PC-9 (cell line): ENCODE measurements around the gene TNFSF4. TPM values are rescaled to one million over a fixed set of nuclear protein-coding genes. Genes with fewer than 3 reads are reported as not detected.

ENCODE experiments used
- BruUV-seq: library from RNA; stranded (reverse); fragments of 400-500 nt; replicated peaks from 2 replicates; lab custom pipeline; 2021; lab: Mats Ljungman, UMichigan
- CTCF ChIA-PET: fragments of 300-600 bp; sonication (Branson Sonifier 250); formaldehyde crosslinking; loops from one replicate; lab custom pipeline; 2022; ENCODE audit warnings: antibody characterized with exemption; lab: Charles Lee
- POLR2A ChIA-PET: fragments of 300-600 bp; sonication (Branson Sonifier 250); formaldehyde crosslinking; loops from one replicate; lab custom pipeline; 2022; ENCODE audit warnings: antibody characterized with exemption; ENCODE audit not compliant: unreplicated experiment; lab: Charles Lee
- DNase-seq, 2 experiments: peaks; one replicate each; pipeline versions ENCODE4 v3.0.0 to v3.0.0-alpha.2; 2015 to 2022; ENCODE audit warnings: mixed read lengths in 1 of 2
- H2AFZ ChIP-seq: fragments of 200-600 bp; sonication (generic); 2 replicates; pipeline ENCODE4 v1.8.1; 2017; ENCODE audit warnings: antibody characterized with exemption
- H3F3A ChIP-seq: fragments of 200-600 bp; sonication (generic); 2 replicates; pipeline ENCODE4 v1.8.1; 2017; ENCODE audit warnings: antibody characterized with exemption, mild to moderate bottlenecking, low read depth; ENCODE audit not compliant: insufficient read depth
- H3K27ac ChIP-seq: fragments of 200-600 bp; sonication (generic); 2 replicates; pipeline ENCODE4 v1.6.1; 2016; ENCODE audit warnings: mixed run types
- H3K27me3 ChIP-seq: fragments of 200-600 bp; sonication (generic); 2 replicates; pipeline ENCODE4 v1.6.1; 2016; ENCODE audit warnings: low read depth, mixed run types; ENCODE audit not compliant: insufficient read depth
- H3K36me3 ChIP-seq: fragments of 200-600 bp; sonication (generic); 2 replicates; pipeline ENCODE4 v1.6.1; 2016; ENCODE audit warnings: low read depth, mixed run types
- H3K4me1 ChIP-seq: fragments of 200-600 bp; sonication (generic); replicated peaks from 2 replicates; pipeline ENCODE4 v1.6.1; 2016; ENCODE audit warnings: mixed run types; ENCODE audit not compliant: insufficient read depth
- H3K4me2 ChIP-seq: fragments of 200-600 bp; sonication (generic); 2 replicates; pipeline ENCODE4 v1.6.1; 2017; ENCODE audit warnings: mixed run types
- H3K4me3 ChIP-seq: fragments of 200-600 bp; sonication (generic); 2 replicates; pipeline ENCODE4 v1.6.1; 2016; ENCODE audit warnings: mixed run types
- H3K79me2 ChIP-seq: fragments of 200-600 bp; sonication (generic); 2 replicates; pipeline ENCODE4 v1.6.1; 2017; ENCODE audit warnings: low read depth, mixed run types
- H3K9me2 ChIP-seq: fragments of 200-600 bp; sonication (generic); 2 replicates; pipeline ENCODE4 v1.8.1; 2017; ENCODE audit warnings: mild to moderate bottlenecking; ENCODE audit not compliant: insufficient read depth
- H3K9me3 ChIP-seq: fragments of 200-600 bp; sonication (generic); 2 replicates; pipeline ENCODE4 v1.8.1; 2016; ENCODE audit warnings: low read depth; ENCODE audit not compliant: insufficient read depth
- H4K20me1 ChIP-seq: fragments of 200-600 bp; sonication (generic); 2 replicates; pipeline ENCODE4 v1.8.1; 2017; ENCODE audit not compliant: insufficient read depth
- EZH2 ChIP-seq: fragments of 200-600 bp; sonication (generic); IDR thresholded peaks from 2 replicates; pipeline ENCODE4 v1.8.0; 2017; ENCODE audit warnings: antibody characterized with exemption, low read depth
- intact Hi-C: fragments of 100-400 bp; cut with micrococcal nuclease; formaldehyde crosslinking; loops from one replicate; pipeline ENCODE4 v1.10.0; 2022; ENCODE audit not compliant: unreplicated experiment
- total RNA-seq: library from RNA; stranded (reverse); gene quantifications from 2 replicates; pipeline ENCODE4 v1.2.3, GENCODE V29; 2021
- TF ChIP-seq, protein P1 (sequence below): fragments of 200-600 bp; sonication (generic); conservative IDR thresholded peaks from 2 replicates; pipeline ENCODE4 v1.6.1; 2017; ENCODE audit warnings: mixed run types, antibody characterized with exemption, mild to moderate bottlenecking, moderate library complexity

The TNFSF4 gene
- total RNA-seq, 1 experiment from 2014 or later, result 1.5 TPM

DNA sequence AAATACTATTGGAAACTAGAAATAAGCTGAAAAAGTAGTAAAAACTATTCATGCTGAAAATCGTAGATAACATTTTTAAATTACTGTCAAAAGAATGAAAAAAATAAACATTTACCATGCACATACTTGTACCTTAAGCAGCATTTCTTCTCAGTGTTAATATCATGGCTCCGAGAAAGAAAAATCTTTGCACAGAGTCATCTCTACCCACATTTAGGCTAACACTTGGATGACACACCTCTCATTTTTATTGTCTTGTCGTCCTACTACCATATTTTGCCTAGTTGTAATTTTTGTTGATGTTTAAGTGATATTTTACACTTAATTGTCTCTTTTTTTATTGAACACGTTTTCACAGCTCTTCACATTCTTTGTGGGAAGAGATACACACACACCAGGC is 1.7 kb upstream of the TNFSF4 start:
- POLR2A ChIA-PET, result interaction anchor here (0.6 kb wide), 1 partner anchor 783 kb away, joined by 3 read pairs; no protein-coding TSS in a partner anchor
- Histone ChIP-seq H3K79me2 (no peaks in the 10 kb centered on the region), H3K36me3 (no peaks in the 10 kb centered on the region), H2AFZ (no peak overlapping the region), H3K4me3 (no peak overlapping the region), H3K27ac (no peak overlapping the region), H3K4me1 (no peaks in the 10 kb centered on the region), H3K9me2 (no peaks in the 10 kb centered on the region), H3F3A (no peaks in the 10 kb centered on the region), H4K20me1 (no peaks in the 10 kb centered on the region), H3K27me3 (no peaks in the 10 kb centered on the region), H3K4me2 (no peak overlapping the region), H3K9me3 (no peaks in the 10 kb centered on the region)
- TF ChIP-seq, protein P1, sequence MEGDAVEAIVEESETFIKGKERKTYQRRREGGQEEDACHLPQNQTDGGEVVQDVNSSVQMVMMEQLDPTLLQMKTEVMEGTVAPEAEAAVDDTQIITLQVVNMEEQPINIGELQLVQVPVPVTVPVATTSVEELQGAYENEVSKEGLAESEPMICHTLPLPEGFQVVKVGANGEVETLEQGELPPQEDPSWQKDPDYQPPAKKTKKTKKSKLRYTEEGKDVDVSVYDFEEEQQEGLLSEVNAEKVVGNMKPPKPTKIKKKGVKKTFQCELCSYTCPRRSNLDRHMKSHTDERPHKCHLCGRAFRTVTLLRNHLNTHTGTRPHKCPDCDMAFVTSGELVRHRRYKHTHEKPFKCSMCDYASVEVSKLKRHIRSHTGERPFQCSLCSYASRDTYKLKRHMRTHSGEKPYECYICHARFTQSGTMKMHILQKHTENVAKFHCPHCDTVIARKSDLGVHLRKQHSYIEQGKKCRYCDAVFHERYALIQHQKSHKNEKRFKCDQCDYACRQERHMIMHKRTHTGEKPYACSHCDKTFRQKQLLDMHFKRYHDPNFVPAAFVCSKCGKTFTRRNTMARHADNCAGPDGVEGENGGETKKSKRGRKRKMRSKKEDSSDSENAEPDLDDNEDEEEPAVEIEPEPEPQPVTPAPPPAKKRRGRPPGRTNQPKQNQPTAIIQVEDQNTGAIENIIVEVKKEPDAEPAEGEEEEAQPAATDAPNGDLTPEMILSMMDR, result no peak
- TF ChIP-seq EZH2, result no peak
- CTCF ChIA-PET, result no interaction called here
- BruUV-seq, result no TSS peak
- intact Hi-C loops, result no loop called here
- DNase-seq, result no peak

- intact Hi-C loops, result no loop called here
- CTCF ChIA-PET, result interaction anchor here (0.5 kb wide), 1 partner anchor 963 kb away, joined by 6 read pairs; no protein-coding TSS in a partner anchor
- H3K4me1 ChIP-seq, result no peaks in the 10 kb centered on the region
- no TSS peak for BruUV-seq
- H3K27me3 ChIP-seq, result no peaks in the 10 kb centered on the region
- H3K9me2 ChIP-seq, result no peaks in the 10 kb centered on the region
- DNase-seq, result no peak
- H3K27ac ChIP-seq, result no peak overlapping the region
- TF ChIP-seq EZH2, result no peak
- TF ChIP-seq, protein P1, result no peak
- no peak overlapping the region for H3K4me3 ChIP-seq
- H2AFZ ChIP-seq, result no peak overlapping the region
- POLR2A ChIA-PET, result no interaction called here
- H3K79me2 ChIP-seq, result no peaks in the 10 kb centered on the region
- H3F3A ChIP-seq, result no peaks in the 10 kb centered on the region
- H3K9me3 ChIP-seq, result no peaks in the 10 kb centered on the region
- H3K4me2 ChIP-seq, result no peak overlapping the region
- no peaks in the 10 kb centered on the region for H4K20me1 ChIP-seq
- H3K36me3 ChIP-seq, result no peaks in the 10 kb centered on the region
Measured at GRCh38 chr1:173208146-173208545, 1.0 kb upstream of the TNFSF4 start.

- H3K4me3 ChIP-seq, result no peak overlapping the region
- H4K20me1 ChIP-seq, result no peaks in the 10 kb centered on the region
- BruUV-seq, result no TSS peak
- H3K4me1 ChIP-seq, result no peaks in the 10 kb centered on the region
- no peak overlapping the region for H3K4me2 ChIP-seq
- no peaks in the 10 kb centered on the region for H3K36me3 ChIP-seq
- H3K27me3 ChIP-seq, result no peaks in the 10 kb centered on the region
- no peaks in the 10 kb centered on the region for H3K79me2 ChIP-seq
- H2AFZ ChIP-seq, result no peak overlapping the region
- no peak for DNase-seq
- H3K27ac ChIP-seq, result no peak overlapping the region
- H3K9me3 ChIP-seq, result no peaks in the 10 kb centered on the region
- H3F3A ChIP-seq, result no peaks in the 10 kb centered on the region
- POLR2A ChIA-PET, result interaction anchor here (0.7 kb wide), 1 partner anchor 382 kb away, joined by 4 read pairs; no protein-coding TSS in a partner anchor
- no peaks in the 10 kb centered on the region for H3K9me2 ChIP-seq
- CTCF ChIA-PET, result no interaction called here
- intact Hi-C loops, result no loop called here
- TF ChIP-seq EZH2, result no peak
- TF ChIP-seq, protein P1, result no peak
Measured at GRCh38 chr1:173205146-173206051, 1.7 kb downstream of the TNFSF4 start.
